BLaER1 treated with 17β-estradiol and CSF1 and Interleukin-3, amounts not matched to agents 10 nM and 100 nM (cell line): ENCODE results near the gene HDAC10.

ENCODE experiments used
- H3K27ac ChIP-seq, 11 experiments: shearing (Covaris generic); formaldehyde crosslinking; 2 replicates each; pipeline ENCODE4 v1.8.1; 2022
- H3K27me3 ChIP-seq, 11 experiments: shearing (Covaris generic); formaldehyde crosslinking; 2 replicates each; pipeline ENCODE4 v1.8.1; 2022
- H3K36me3 ChIP-seq, 11 experiments: shearing (Covaris generic); formaldehyde crosslinking; 2 replicates each; pipeline ENCODE4 v1.8.1; 2022
- H3K4me1 ChIP-seq, 10 experiments: shearing (Covaris generic); formaldehyde crosslinking; 2 replicates each; pipeline ENCODE4 v1.8.1; 2022
- H3K4me2 ChIP-seq, 11 experiments: shearing (Covaris generic); formaldehyde crosslinking; 2 replicates each; pipeline ENCODE4 v1.8.1; 2022
- H3K4me3 ChIP-seq, 10 experiments: shearing (Covaris generic); formaldehyde crosslinking; 2 replicates each; pipeline ENCODE4 v1.8.1; 2022
- H3K9ac ChIP-seq, 11 experiments: shearing (Covaris generic); formaldehyde crosslinking; 2 replicates each; pipeline ENCODE4 v1.8.1; 2022
- H3K9me3 ChIP-seq, 11 experiments: shearing (Covaris generic); formaldehyde crosslinking; replicated peaks in 1 of 11; 2 replicates each; pipeline ENCODE4 v1.8.1; 2022
- H4K20me1 ChIP-seq, 11 experiments: shearing (Covaris generic); formaldehyde crosslinking; 2 replicates each; pipeline ENCODE4 v1.8.1; 2022
- Cebpa-rat ChIP-seq, 11 experiments: shearing (Covaris generic); IDR thresholded peaks; 2 replicates each; pipeline ENCODE4 v1.8.1; 2022

HDAC10 gene

GRCh38 chr22:50250555-50251476 is at the start of gene HDAC10:
Gene HDAC10, minus strand, starts transcription at chr22:50251265. Its CDS starts 233 bp downstream, at chr22:50251032.
- Histone ChIP-seq H3K9ac (peak within 1 kb of the TSS; percentile 82 to 90 (median 88)), H3K27me3 (no peaks in the 10 kb centered on the region), H3K36me3 (peaks cover 14 to 72% (median 44%) of the 10 kb centered on the region in 11 experiments; a peak in 21 of 22 replicates), H3K9me3 (no peaks in the 10 kb centered on the region), H3K4me1 (peaks cover 43 to 64% (median 50%) of the 10 kb centered on the region in 10 experiments), H3K27ac (peak within 1 kb of the TSS; percentile 60 to 87 (median 81); a peak in 21 of 22 replicates), H3K4me3 (peak within 1 kb of the TSS; percentile 72 to 88 (median 82)), H3K4me2 (peak within 1 kb of the TSS; percentile 96 to 100 (median 98)), H4K20me1 (peaks cover 5 to 91% (median 57%) of the 10 kb centered on the region in 11 experiments; a peak in 20 of 22 replicates)
- TF ChIP-seq Cebpa-rat (IDR thresholded peaks at IDR 0.05), result no peak

DNA sequence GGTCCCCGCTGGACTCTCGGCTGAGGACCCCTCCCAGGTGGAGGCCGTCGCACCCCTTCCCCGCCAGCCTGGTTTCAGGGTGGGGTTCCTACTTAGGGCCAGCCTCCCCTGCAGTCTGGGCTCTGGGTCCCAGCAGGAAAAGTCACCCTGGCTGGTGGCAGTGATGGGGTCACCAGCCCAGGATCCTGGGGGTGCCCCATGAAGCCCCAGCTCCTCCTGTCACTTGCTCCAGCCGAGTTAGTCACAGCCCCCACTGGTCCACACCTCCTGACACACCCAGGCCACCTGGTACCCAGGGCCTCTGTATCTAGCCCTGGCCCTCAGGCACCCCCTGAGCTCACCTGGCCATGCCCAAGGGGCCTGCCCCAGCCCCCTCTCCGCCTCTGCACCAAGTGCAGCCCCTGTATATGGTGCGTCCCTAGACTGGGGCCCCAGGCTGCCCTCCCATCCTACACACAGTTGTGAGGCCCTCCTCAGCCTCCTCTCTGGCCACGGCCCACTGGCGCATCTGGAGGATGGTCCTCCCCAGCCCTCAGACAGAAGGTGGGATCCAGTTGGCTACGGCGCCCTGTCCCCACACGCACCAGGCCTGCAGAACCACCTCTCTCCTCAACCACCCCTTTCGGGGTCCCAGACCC is 49.7 kb upstream of the HDAC10 start:
- Histone ChIP-seq H3K4me2 (peak overlapping the region; percentile 96 to 100 (median 99)), H3K4me3 (peak overlapping the region in 9 of 10 experiments; percentile 46 to 100 (median 58); a peak in 15 of 20 replicates), H4K20me1 (peaks cover 86 to 99% (median 96%) of the 10 kb centered on the region in 11 experiments), H3K27me3 (no peaks in the 10 kb centered on the region), H3K4me1 (peaks cover 92 to 99% (median 97%) of the 10 kb centered on the region in 10 experiments), H3K9ac (peak overlapping the region; percentile 62 to 98 (median 78); a peak in 19 of 22 replicates), H3K36me3 (peaks cover 0 to 17% (median 0%) of the 10 kb centered on the region in 11 experiments; a peak in 2 of 22 replicates), H3K9me3 (no peaks in the 10 kb centered on the region), H3K27ac (peak overlapping the region in 8 of 11 experiments; percentile 24 to 98 (median 95); a peak in 8 of 22 replicates)
- TF ChIP-seq Cebpa-rat (IDR thresholded peaks at IDR 0.05), result no peak

- Histone ChIP-seq H3K27ac (peak overlapping the region in 10 of 11 experiments; percentile 42 to 98 (median 48); a peak in 18 of 22 replicates), H3K4me1 (peaks cover 93 to 99% (median 97%) of the 10 kb centered on the region in 10 experiments), H3K4me2 (peak overlapping the region; percentile 96 to 100 (median 99)), H3K27me3 (no peaks in the 10 kb centered on the region), H3K4me3 (peak overlapping the region; percentile 46 to 100 (median 56)), H4K20me1 (peaks cover 93 to 99% (median 97%) of the 10 kb centered on the region in 11 experiments), H3K9me3 (no peaks in the 10 kb centered on the region), H3K9ac (peak overlapping the region; percentile 48 to 98 (median 78)), H3K36me3 (peaks cover 0 to 24% (median 0%) of the 10 kb centered on the region in 11 experiments; a peak in 3 of 22 replicates)
- no peak for TF ChIP-seq Cebpa-rat (IDR thresholded peaks at IDR 0.05)
Measured at GRCh38 chr22:50299785-50300619, 48.9 kb upstream of the HDAC10 start.

DNA sequence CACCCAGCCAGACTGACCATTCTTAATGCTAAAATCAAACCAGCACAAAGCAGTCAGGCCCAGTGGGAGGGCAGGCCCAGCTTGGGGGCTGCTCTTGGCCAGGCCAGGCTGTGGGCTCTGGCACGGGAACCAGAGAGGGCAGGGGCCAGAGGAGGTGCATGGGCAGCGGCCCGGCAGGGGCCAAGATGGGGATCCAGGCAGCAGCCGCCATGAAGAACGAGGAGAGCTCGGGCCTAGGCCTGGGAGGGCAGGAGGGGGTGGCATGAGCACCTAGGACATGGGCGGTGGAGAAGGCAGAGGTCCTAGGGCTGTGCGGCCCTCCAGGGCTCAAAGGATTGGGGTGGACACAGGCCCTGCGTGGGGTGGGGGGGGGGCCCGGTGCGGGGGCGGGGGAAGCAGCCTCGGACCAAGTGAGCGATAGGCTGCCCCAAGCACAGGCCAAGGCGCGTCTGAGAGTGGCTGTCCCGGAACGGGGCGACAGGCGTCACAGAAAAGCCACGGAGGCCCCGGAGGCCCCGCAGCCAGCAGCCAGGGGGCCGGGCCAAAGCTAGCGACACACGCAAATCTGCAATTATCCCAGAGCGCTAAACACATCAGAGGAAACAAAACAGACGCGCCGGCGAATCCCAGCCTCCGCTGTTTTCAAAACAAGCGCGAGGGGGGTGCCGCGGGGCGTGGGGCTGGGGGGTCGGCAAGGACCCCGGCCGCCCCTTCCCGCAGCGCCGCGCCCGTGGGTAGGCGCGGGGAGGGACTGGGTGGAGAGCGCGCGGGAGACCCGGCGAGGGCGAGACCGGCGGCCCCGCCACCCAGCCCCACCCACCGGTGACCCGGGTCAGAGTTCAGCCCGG is 48.1 kb upstream of the HDAC10 start:
- peak overlapping the region in 10 of 11 experiments; percentile 42 to 98 (median 48); a peak in 18 of 22 replicates for H3K27ac ChIP-seq
- no peak for TF ChIP-seq Cebpa-rat (IDR thresholded peaks at IDR 0.05)
- H3K27me3 ChIP-seq, result no peaks in the 10 kb centered on the region
- peaks cover 98 to 100% (median 99%) of the 10 kb centered on the region in 11 experiments for H4K20me1 ChIP-seq
- peaks cover 0 to 25% (median 0%) of the 10 kb centered on the region in 11 experiments; a peak in 5 of 22 replicates for H3K36me3 ChIP-seq
- H3K9ac ChIP-seq, result peak overlapping the region; percentile 48 to 98 (median 78); a peak in 21 of 22 replicates
- H3K4me1 ChIP-seq, result peaks cover 96 to 100% (median 98%) of the 10 kb centered on the region in 10 experiments
- H3K4me3 ChIP-seq, result peak overlapping the region; percentile 46 to 100 (median 56)
- peak overlapping the region; percentile 96 to 100 (median 99) for H3K4me2 ChIP-seq
- no peaks in the 10 kb centered on the region for H3K9me3 ChIP-seq

- Histone ChIP-seq H3K4me2 (peak overlapping the region; percentile 96 to 100 (median 99)), H3K36me3 (peaks cover 0 to 25% (median 0%) of the 10 kb centered on the region in 11 experiments; a peak in 5 of 22 replicates)
Measured at GRCh38 chr22:50298266-50298637, 47.2 kb upstream of the HDAC10 start.

DNA sequence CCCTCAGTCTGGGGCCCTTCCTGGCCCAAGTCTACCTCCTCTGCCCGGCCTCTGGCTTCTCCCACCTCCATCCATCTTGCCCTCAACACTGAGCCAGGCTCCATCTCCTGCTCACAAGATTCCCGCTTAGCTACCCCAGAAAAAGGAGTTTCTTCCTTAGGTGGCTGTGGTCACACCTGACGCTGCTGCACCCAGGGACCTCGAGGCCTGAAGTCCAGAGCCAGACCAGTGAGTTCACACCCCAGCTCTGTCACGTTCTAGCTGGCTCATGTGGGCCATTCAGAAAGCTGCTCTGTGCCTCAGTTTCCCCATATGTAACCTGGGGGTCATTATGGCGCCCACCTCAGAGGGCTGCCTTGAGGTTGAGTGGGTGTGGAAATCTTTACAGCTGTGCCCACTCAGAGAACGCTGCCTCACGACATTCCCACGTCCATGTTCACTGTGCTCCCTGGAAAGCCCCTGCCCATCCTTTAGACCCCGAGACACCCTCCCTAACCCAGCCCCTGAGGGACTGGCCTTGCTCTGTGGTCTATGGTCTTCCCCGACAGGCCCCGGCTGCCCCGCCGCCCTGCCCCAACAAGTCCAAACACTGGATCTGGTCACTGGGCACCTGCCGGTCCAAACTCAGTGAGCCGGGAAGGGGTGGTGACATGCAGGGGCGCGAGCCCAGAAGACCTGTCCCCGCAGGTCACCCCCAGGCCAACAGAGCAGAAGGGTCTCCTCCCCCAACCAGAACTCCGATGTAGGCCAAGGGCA is 46.6 kb upstream of the HDAC10 start:
- TF ChIP-seq Cebpa-rat (IDR thresholded peaks at IDR 0.05), result no peak
- H4K20me1 ChIP-seq, result peaks cover 98 to 100% (median 99%) of the 10 kb centered on the region in 11 experiments
- H3K4me2 ChIP-seq, result peak overlapping the region; percentile 96 to 100 (median 99)
- peak overlapping the region in 7 of 11 experiments; percentile 18 to 57 (median 34); a peak in 9 of 22 replicates for H3K9ac ChIP-seq
- H3K4me3 ChIP-seq, result no peak overlapping the region; a peak in 1 of 20 replicates
- H3K27me3 ChIP-seq, result no peaks in the 10 kb centered on the region
- no peak overlapping the region; a peak in 1 of 22 replicates for H3K27ac ChIP-seq
- peaks cover 96 to 100% (median 98%) of the 10 kb centered on the region in 10 experiments for H3K4me1 ChIP-seq
- H3K36me3 ChIP-seq, result peaks cover 0 to 25% (median 0%) of the 10 kb centered on the region in 11 experiments; a peak in 5 of 22 replicates
- H3K9me3 ChIP-seq, result no peaks in the 10 kb centered on the region

More at GRCh38 chr22:50298266-50298637, 47.2 kb upstream of the HDAC10 start:
- Histone ChIP-seq H3K27me3 (no peaks in the 10 kb centered on the region), H4K20me1 (peaks cover 98 to 100% (median 99%) of the 10 kb centered on the region in 11 experiments), H3K27ac (no peak overlapping the region), H3K4me3 (no peak overlapping the region), H3K4me1 (peaks cover 96 to 100% (median 98%) of the 10 kb centered on the region in 10 experiments), H3K9me3 (no peaks in the 10 kb centered on the region), H3K9ac (peak overlapping the region in 6 of 11 experiments; percentile 18 to 57 (median 42); a peak in 6 of 22 replicates)
- no peak for TF ChIP-seq Cebpa-rat (IDR thresholded peaks at IDR 0.05)
